GM15510 (cell line): ENCODE measurements around the gene SAMD11.

Experiments
- POLR2A ChIP-seq: IDR thresholded peaks from 3 replicates; pipeline ENCODE4 v1.6.1; 2011; ENCODE audit warnings: borderline replicate concordance; ENCODE audit not compliant: insufficient read length; ENCODE audit errors: extremely low read depth

SAMD11 gene

GRCh38 chr1:975896-976683 lies 52.4 kb downstream of the SAMD11 start:
- TF ChIP-seq POLR2A = no peak

- no peak for TF ChIP-seq POLR2A
These were observed 54.5 kb downstream of the SAMD11 start for GRCh38 chr1:978069-978834.

- TF ChIP-seq POLR2A = no peak
These were observed 55.4 kb downstream of the SAMD11 start for GRCh38 chr1:978835-979743.

- no peak for TF ChIP-seq POLR2A
These were observed 56.0 kb downstream of the SAMD11 start for GRCh38 chr1:979744-980072.

GRCh38 chr1:980137-980571 lies 56.4 kb downstream of the SAMD11 start:
- TF ChIP-seq POLR2A = no peak

- no peak for TF ChIP-seq POLR2A
These were observed 57.1 kb downstream of the SAMD11 start for GRCh38 chr1:980602-981395.

GRCh38 chr1:981491-981954 lies 57.8 kb downstream of the SAMD11 start:
- no peak for TF ChIP-seq POLR2A

GRCh38 chr1:981955-982558 lies 58.3 kb downstream of the SAMD11 start, which contains the start of gene PERM1:
PERM1 (minus strand) TSS chr1:982093; CDS start chr1:981029, 1,064 bp downstream.
- no peak for TF ChIP-seq POLR2A

GRCh38 chr1:982765-983436 lies 59.2 kb downstream of the SAMD11 start:
- no peak for TF ChIP-seq POLR2A

GRCh38 chr1:983798-984475 lies 60.2 kb downstream of the SAMD11 start:
- no peak for TF ChIP-seq POLR2A

- no peak for TF ChIP-seq POLR2A
These were observed 60.7 kb downstream of the SAMD11 start for GRCh38 chr1:984476-984814.

- TF ChIP-seq POLR2A = no peak
These were observed 61.4 kb downstream of the SAMD11 start for GRCh38 chr1:985126-985525.

- TF ChIP-seq POLR2A = no peak
These were observed 68.2 kb downstream of the SAMD11 start for GRCh38 chr1:991895-992294.

GRCh38 chr1:992362-992761 lies 68.6 kb downstream of the SAMD11 start:
- no peak for TF ChIP-seq POLR2A
